ENCODE measurements around the gene SNX2.

The SNX2 gene

DNA sequence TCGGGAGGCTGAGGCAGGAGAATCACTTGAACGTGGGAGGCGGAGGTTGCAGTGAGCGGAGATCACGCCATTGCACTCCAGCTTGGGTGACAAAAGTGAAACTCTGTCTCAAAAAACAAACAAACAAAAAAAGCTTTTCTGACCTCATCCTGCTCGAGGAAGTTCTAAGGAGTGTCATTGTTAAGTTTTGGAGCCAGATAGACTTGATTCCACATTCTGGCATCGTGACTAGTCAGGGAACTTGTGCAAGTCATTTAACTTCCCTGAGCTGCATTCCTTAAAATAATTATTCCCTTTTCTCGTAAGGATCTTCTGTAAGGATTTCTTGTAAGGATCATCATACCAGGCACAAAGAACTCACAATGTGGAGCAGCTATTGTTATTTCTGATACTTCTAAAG is 96.8 kb downstream of the SNX2 start:
- no peak overlapping the region for H3K4me2 ChIP-seq (ENCODE audit: low read length)
- no peak overlapping the region for H2BK5ac ChIP-seq (ENCODE audit: low read depth, low read length, poor library complexity)
- H2BK12ac ChIP-seq (ENCODE audit: low read length), result no peak overlapping the region
- H2BK120ac ChIP-seq (ENCODE audit: insufficient read depth, low read length, poor library complexity), result no peak overlapping the region
- no CpG with 5 or more reads among the region's 8 CpGs for WGBS (ENCODE audit: extremely low coverage, insufficient coverage, insufficient read length)
- peak; percentile 65 to 91 for DNase-seq
- no peak overlapping the region for H3K18ac ChIP-seq (ENCODE audit: low read length)
- H3K79me1 ChIP-seq (ENCODE audit: low read length), result peaks cover 2% of the 10 kb centered on the region
- no peak overlapping the region for H3K14ac ChIP-seq (ENCODE audit: low read length)
- no peak overlapping the region for H2AFZ ChIP-seq (ENCODE audit: insufficient read depth, low read length, poor library complexity)
- no peak overlapping the region for H4K12ac ChIP-seq (ENCODE audit: low read depth, low read length)
- H4K91ac ChIP-seq (ENCODE audit: low read depth, low read length), result no peak overlapping the region
- no peak overlapping the region for H3K23ac ChIP-seq (ENCODE audit: low read length)
- peaks cover 2 to 9% of the 10 kb centered on the region in 2 experiments for H3K36me3 ChIP-seq (ENCODE audit: control insufficient read depth in 1 of 2, insufficient read depth in 2 of 2, low read length in 2 of 2)
- H4K8ac ChIP-seq (ENCODE audit: low read depth, low read length), result no peak overlapping the region
- no peak overlapping the region for H3K4me3 ChIP-seq (ENCODE audit: low read depth, low read length)
- H3K4ac ChIP-seq (ENCODE audit: low read depth, low read length), result no peak overlapping the region
- no peaks in the 10 kb centered on the region for H3K9me3 ChIP-seq (ENCODE audit: insufficient read depth, low read depth, low read length)
- no peak overlapping the region for H3K9ac ChIP-seq (ENCODE audit: low read length)
- H3K4me1 ChIP-seq (ENCODE audit: control insufficient read depth in 1 of 2, insufficient read depth in 2 of 2, low read length in 2 of 2), result no peaks in the 10 kb centered on the region
- no peak overlapping the region for H2AK5ac ChIP-seq (ENCODE audit: low read length)
- no peak overlapping the region for H3K27ac ChIP-seq (ENCODE audit: low read depth, low read length)
- H3K79me2 ChIP-seq (ENCODE audit: control insufficient read depth, insufficient read depth, low read length, poor library complexity), result peaks cover 2% of the 10 kb centered on the region
- H3K27me3 ChIP-seq (ENCODE audit: insufficient read depth, low read length), result no peaks in the 10 kb centered on the region

DNA sequence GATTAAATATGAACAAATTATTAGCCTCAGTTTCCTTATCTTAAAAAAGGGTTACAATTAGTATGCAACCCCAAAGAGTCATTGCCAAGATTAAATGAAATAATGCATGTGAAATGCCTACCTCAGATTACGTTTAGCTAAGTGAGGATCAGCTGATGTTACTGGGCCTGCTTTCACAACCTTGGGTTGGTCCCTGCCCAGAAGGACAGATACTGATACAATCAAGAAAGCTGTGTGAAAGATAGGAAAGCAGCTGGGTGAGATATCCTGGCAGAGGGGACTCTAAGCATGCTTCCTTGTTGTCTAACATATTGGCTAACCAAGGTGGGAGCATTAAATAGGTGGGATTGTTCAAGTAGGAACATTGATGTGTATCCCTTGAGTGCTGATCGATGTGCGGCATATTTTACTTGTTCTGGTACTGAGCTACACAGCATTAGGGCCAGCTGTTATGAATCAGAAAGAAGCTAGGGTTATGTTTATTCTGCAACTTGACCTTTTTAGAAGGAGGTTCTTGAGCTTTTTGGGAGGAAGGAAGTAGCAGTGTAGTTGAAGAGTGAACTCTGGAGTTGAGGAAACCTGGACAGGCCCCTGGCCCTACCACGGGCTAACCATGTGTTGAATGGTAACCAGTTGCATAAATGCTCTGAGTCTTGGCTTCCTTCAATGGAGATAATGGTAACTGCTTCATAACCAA is 99.4 kb downstream of the SNX2 start:
- no peak overlapping the region for H2BK120ac ChIP-seq (ENCODE audit: insufficient read depth, low read length, poor library complexity)
- WGBS (ENCODE audit: extremely low coverage, insufficient coverage, insufficient read length), result no CpG with 5 or more reads among the region's 4 CpGs
- no peak overlapping the region for H3K14ac ChIP-seq (ENCODE audit: low read length)
- H4K12ac ChIP-seq (ENCODE audit: low read depth, low read length), result no peak overlapping the region
- H3K9ac ChIP-seq (ENCODE audit: low read length), result no peak overlapping the region
- no peak overlapping the region for H2BK5ac ChIP-seq (ENCODE audit: low read depth, low read length, poor library complexity)
- H3K9me3 ChIP-seq (ENCODE audit: insufficient read depth, low read depth, low read length), result no peaks in the 10 kb centered on the region
- no peak overlapping the region for H3K4me3 ChIP-seq (ENCODE audit: low read depth, low read length)
- no peak overlapping the region for H4K8ac ChIP-seq (ENCODE audit: low read depth, low read length)
- H3K4ac ChIP-seq (ENCODE audit: low read depth, low read length), result no peak overlapping the region
- peaks cover 0 to 3% of the 10 kb centered on the region in 2 experiments for H3K36me3 ChIP-seq (ENCODE audit: control insufficient read depth in 1 of 2, insufficient read depth in 2 of 2, low read length in 2 of 2)
- H3K79me1 ChIP-seq (ENCODE audit: low read length), result peaks cover 2% of the 10 kb centered on the region
- peak in 1 of 2 donors; percentile 49 for DNase-seq
- no peak overlapping the region for H3K27ac ChIP-seq (ENCODE audit: low read depth, low read length)
- no peak overlapping the region for H2AFZ ChIP-seq (ENCODE audit: insufficient read depth, low read length, poor library complexity)
- H3K18ac ChIP-seq (ENCODE audit: low read length), result no peak overlapping the region
- no peak overlapping the region for H2AK5ac ChIP-seq (ENCODE audit: low read length)
- H4K91ac ChIP-seq (ENCODE audit: low read depth, low read length), result no peak overlapping the region
- H2BK12ac ChIP-seq (ENCODE audit: low read length), result no peak overlapping the region
- no peak overlapping the region for H3K23ac ChIP-seq (ENCODE audit: low read length)
- H3K4me1 ChIP-seq (ENCODE audit: control insufficient read depth in 1 of 2, insufficient read depth in 2 of 2, low read length in 2 of 2), result no peaks in the 10 kb centered on the region
- H3K27me3 ChIP-seq (ENCODE audit: insufficient read depth, low read length), result no peaks in the 10 kb centered on the region
- no peak overlapping the region for H3K4me2 ChIP-seq (ENCODE audit: low read length)
- peaks cover 2% of the 10 kb centered on the region for H3K79me2 ChIP-seq (ENCODE audit: control insufficient read depth, insufficient read depth, low read length, poor library complexity)

DNA sequence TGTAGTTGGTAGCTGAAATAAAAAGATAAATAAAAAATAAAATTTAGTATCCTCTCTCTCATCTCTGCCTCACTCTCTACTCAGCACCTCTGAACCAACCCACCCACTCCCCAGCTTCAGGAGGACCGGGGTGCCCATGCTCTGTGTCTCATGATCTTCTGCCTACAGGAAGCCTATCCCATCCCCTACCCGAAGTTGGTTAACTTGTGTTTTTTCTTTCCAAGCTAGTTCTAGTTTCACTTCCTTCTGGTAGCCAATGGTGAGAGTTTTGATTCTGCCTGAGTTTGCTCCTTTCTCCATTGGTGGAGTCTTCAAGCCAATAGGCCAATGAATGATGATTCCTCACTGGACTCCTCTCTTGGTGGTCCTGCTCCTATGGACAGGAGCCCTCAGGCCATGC is 102.6 kb downstream of the SNX2 start:
- Histone ChIP-seq H4K91ac (ENCODE audit: low read depth, low read length) (no peak overlapping the region), H3K9ac (ENCODE audit: low read length) (no peak overlapping the region), H2AFZ (ENCODE audit: insufficient read depth, low read length, poor library complexity) (no peak overlapping the region), H3K23ac (ENCODE audit: low read length) (no peak overlapping the region), H3K4ac (ENCODE audit: low read depth, low read length) (peak overlapping the region; percentile 12), H3K4me1 (ENCODE audit: control insufficient read depth in 1 of 2, insufficient read depth in 2 of 2, low read length in 2 of 2) (no peaks in the 10 kb centered on the region), H3K18ac (ENCODE audit: low read length) (no peak overlapping the region), H3K27me3 (ENCODE audit: insufficient read depth, low read length) (no peaks in the 10 kb centered on the region), H4K12ac (ENCODE audit: low read depth, low read length) (no peak overlapping the region), H2BK120ac (ENCODE audit: insufficient read depth, low read length, poor library complexity) (no peak overlapping the region), H2BK12ac (ENCODE audit: low read length) (no peak overlapping the region), H3K36me3 (ENCODE audit: control insufficient read depth in 1 of 2, insufficient read depth in 2 of 2, low read length in 2 of 2) (peaks cover 0 to 3% of the 10 kb centered on the region in 2 experiments), H2AK5ac (ENCODE audit: low read length) (no peak overlapping the region), H3K79me1 (ENCODE audit: low read length) (peaks cover 2% of the 10 kb centered on the region), H3K14ac (ENCODE audit: low read length) (no peak overlapping the region), H3K79me2 (ENCODE audit: control insufficient read depth, insufficient read depth, low read length, poor library complexity) (peaks cover 2% of the 10 kb centered on the region), H2BK5ac (ENCODE audit: low read depth, low read length, poor library complexity) (no peak overlapping the region), H3K4me2 (ENCODE audit: low read length) (no peak overlapping the region), H3K4me3 (ENCODE audit: low read depth, low read length) (no peak overlapping the region), H3K9me3 (ENCODE audit: insufficient read depth, low read depth, low read length) (no peaks in the 10 kb centered on the region), H4K8ac (ENCODE audit: low read depth, low read length) (no peak overlapping the region), H3K27ac (ENCODE audit: low read depth, low read length) (no peak overlapping the region)
- DNase-seq, result no peak
- WGBS (ENCODE audit: extremely low coverage, insufficient coverage, insufficient read length), result no CpG with 5 or more reads among the region's 2 CpGs

DNA sequence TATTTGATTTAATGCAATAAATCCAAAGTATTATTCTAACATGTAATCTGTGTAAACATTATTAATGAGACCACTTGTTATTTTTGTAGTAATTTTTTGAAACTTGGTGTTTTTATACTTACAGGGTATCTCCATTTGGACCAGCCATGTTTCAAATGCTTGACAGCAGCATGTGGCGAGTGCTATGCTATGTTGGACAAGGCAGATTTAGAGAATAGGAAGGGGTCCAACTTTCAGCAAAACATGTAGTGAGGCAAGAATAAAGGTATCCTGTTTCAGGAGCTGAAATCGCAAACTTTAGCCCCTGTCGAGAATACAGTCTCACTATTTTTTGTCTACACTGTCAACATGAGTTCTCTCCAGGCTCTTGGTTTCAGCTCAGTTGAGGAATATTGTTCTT is 104.2 kb downstream of the SNX2 start:
- no peaks in the 10 kb centered on the region for H3K9me3 ChIP-seq (ENCODE audit: insufficient read depth, low read depth, low read length)
- H3K18ac ChIP-seq (ENCODE audit: low read length), result no peak overlapping the region
- no peak overlapping the region for H2AK5ac ChIP-seq (ENCODE audit: low read length)
- H3K27ac ChIP-seq (ENCODE audit: low read depth, low read length), result no peak overlapping the region
- H3K4me2 ChIP-seq (ENCODE audit: low read length), result no peak overlapping the region
- H3K79me1 ChIP-seq (ENCODE audit: low read length), result no peaks in the 10 kb centered on the region
- no CpG with 5 or more reads among the region's 3 CpGs for WGBS (ENCODE audit: extremely low coverage, insufficient coverage, insufficient read length)
- no peak overlapping the region for H2AFZ ChIP-seq (ENCODE audit: insufficient read depth, low read length, poor library complexity)
- H3K36me3 ChIP-seq (ENCODE audit: control insufficient read depth in 1 of 2, insufficient read depth in 2 of 2, low read length in 2 of 2), result peaks cover 0 to 3% of the 10 kb centered on the region in 2 experiments
- H2BK120ac ChIP-seq (ENCODE audit: insufficient read depth, low read length, poor library complexity), result no peak overlapping the region
- H2BK12ac ChIP-seq (ENCODE audit: low read length), result no peak overlapping the region
- H3K4me1 ChIP-seq (ENCODE audit: control insufficient read depth in 1 of 2, insufficient read depth in 2 of 2, low read length in 2 of 2), result no peaks in the 10 kb centered on the region
- no peak overlapping the region for H3K14ac ChIP-seq (ENCODE audit: low read length)
- H3K79me2 ChIP-seq (ENCODE audit: control insufficient read depth, insufficient read depth, low read length, poor library complexity), result no peaks in the 10 kb centered on the region
- no peaks in the 10 kb centered on the region for H3K27me3 ChIP-seq (ENCODE audit: insufficient read depth, low read length)
- no peak overlapping the region for H3K4ac ChIP-seq (ENCODE audit: low read depth, low read length)
- H3K4me3 ChIP-seq (ENCODE audit: low read depth, low read length), result no peak overlapping the region
- H3K9ac ChIP-seq (ENCODE audit: low read length), result no peak overlapping the region
- H4K12ac ChIP-seq (ENCODE audit: low read depth, low read length), result no peak overlapping the region
- no peak overlapping the region for H4K8ac ChIP-seq (ENCODE audit: low read depth, low read length)
- H3K23ac ChIP-seq (ENCODE audit: low read length), result no peak overlapping the region
- no peak overlapping the region for H4K91ac ChIP-seq (ENCODE audit: low read depth, low read length)
- H2BK5ac ChIP-seq (ENCODE audit: low read depth, low read length, poor library complexity), result no peak overlapping the region
- DNase-seq, result no peak

All from trophoblast cell (in vitro differentiated cells and primary cell).